Skeletal muscle cell (primary cell): Measurements from ENCODE around the gene MOB1B.
A peak's percentile ranks its signal among the peaks of the same experiment; 100 is the strongest.

Experiments
- DNase-seq: peaks from one replicate; pipeline ENCODE4 v3.0.0-alpha.2; 2010; ENCODE audit warnings: low read depth
- H3K4me3 ChIP-seq: 2 replicates; pipeline ENCODE4 v1.5.1; 2011; ENCODE audit warnings: low read depth, mild to moderate bottlenecking, control low read depth, low read length, moderate library complexity

MOB1B gene

DNA sequence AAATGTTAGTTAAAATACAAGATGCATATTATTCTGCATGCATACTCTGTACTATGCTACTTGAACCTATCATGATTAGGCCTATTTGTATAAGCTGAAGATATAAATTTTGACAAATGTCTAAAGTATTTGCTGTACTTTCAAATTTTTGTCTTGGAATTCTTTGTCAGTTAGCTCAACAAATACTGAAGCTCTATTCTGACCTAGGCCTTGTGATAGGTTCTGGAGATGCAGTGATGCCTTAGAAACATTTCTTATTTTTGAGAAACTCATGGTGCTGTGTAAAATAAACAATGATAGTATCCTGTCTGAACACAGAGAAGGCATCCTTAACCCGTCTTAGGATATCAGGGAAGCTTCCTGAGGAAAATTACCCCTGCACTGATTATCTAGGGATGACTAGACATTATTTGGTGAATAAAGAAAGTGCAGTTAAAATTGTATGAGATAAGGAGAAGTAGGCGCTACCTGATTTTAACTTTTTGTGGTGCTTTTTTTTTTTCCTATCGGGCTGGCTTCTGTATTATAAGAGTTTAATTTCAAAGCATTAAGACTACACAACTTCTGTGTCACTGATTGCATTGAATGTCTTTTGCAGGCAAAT lies 43.4 kb downstream of the MOB1B start:
- H3K4me3 ChIP-seq, result no peak overlapping the region
- no peak for DNase-seq

- DNase-seq, result no peak
- no peak overlapping the region for H3K4me3 ChIP-seq
These were observed 44.8 kb downstream of the MOB1B start for GRCh38 chr4:70946939-70947338.

DNA sequence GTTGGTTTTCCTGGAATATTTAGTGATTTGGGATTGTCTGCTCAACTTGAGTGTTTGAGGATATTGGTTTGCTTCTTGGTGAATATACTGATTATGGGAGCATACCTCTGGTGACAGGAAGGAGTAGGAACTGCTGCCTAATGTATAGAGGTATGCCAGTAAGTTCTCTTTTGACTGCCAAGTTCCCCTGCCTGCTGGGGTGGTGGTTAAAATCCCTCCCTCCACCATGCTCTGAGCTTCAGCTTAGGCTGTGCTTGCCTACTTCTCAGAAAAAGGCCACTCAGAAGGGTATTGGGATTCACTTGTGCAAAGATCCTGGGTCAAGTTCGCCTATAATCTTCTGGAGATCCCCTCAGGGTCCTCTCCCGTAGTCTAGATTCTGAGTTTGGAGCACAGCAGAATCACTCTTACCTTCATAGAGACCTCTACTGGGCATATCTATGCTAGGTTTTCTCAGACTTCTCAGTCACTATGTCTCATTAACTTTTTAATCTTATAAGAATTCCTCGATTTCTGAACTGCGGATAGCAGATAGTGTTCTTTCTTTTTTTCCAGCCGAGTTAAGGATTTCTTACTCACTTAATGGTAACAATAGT lies 46.6 kb downstream of the MOB1B start:
- DNase-seq, result no peak
- no peak overlapping the region for H3K4me3 ChIP-seq

DNA sequence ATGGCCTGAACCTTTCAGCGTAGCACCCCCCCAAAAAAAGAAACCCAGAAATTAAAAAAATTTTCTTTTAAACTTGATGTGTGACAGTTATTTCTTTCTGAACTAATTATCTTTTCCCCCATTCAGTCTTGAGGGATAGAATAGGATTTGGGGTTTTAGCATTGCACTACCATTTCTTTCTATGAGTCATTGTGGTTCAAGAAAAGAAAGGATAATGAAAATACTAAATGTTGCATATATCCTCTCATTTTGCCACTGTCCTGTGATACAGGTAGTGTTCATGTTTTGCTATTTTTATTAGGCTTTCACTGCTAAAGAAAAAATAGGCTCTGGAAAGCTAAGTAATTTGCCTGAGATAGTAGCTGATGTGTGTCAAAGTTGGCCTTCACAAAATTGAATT lies 51.9 kb downstream of the MOB1B start:
- no peak overlapping the region for H3K4me3 ChIP-seq
- no peak for DNase-seq

DNA sequence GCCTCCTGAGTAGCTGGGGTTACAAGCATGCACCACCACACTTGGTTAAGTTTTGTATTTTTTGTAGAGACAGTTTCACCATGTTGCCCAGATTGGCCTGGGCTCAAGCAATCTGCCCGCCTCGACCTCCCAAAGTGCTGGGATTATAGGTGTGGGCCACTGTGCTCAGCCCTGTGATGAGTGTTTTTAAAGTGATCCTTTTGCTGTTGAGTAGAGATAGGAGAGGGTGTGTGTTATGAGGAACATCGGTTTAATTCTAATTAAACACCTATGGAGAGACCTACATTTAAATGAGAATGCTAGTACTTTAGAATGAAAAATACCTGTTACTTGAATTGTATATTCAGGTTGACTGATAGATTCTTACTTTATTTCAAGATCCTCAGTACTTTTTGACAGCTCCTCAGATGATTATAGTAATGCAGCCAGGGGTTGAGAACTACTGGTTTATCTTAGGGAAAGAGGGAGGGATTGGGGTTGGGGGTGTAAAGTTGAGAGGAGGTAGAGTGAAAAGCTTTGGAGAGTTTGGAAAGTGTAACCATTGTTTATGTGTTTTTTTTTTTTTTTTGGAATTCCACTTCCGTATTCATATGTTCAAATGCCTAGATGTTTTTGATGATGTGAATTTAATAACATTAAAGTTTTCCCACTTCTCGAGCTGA lies 54.5 kb downstream of the MOB1B start:
- no peak overlapping the region for H3K4me3 ChIP-seq
- no peak for DNase-seq

DNA sequence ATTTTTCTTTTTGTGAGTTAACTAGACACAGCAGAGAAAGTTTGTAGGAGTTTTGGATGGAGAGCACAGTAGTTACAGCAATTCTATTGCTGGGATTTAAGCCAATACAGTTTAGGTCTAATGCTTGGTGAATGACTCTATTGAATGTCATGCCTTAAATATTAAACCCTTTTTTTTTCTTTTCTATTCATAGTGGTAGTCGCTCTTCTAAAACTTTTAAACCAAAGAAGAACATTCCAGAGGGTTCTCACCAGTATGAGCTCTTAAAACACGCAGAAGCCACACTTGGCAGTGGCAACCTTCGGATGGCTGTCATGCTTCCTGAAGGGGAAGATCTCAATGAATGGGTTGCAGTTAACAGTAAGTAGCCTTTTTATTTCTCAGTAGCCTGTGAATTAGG lies 56.5 kb downstream of the MOB1B start:
- H3K4me3 ChIP-seq, result no peak overlapping the region

GRCh38 chr4:70969076-70969475 lies 66.9 kb downstream of the MOB1B start:
- H3K4me3 ChIP-seq, result no peak overlapping the region
- no peak for DNase-seq

More for the DNA sequence above, 56.5 kb downstream of the MOB1B start:
- DNase-seq, result peak; percentile 25

- H3K4me3 ChIP-seq, result no peak overlapping the region
These were observed 74.1 kb downstream of the MOB1B start for GRCh38 chr4:70976252-70976651.

DNA sequence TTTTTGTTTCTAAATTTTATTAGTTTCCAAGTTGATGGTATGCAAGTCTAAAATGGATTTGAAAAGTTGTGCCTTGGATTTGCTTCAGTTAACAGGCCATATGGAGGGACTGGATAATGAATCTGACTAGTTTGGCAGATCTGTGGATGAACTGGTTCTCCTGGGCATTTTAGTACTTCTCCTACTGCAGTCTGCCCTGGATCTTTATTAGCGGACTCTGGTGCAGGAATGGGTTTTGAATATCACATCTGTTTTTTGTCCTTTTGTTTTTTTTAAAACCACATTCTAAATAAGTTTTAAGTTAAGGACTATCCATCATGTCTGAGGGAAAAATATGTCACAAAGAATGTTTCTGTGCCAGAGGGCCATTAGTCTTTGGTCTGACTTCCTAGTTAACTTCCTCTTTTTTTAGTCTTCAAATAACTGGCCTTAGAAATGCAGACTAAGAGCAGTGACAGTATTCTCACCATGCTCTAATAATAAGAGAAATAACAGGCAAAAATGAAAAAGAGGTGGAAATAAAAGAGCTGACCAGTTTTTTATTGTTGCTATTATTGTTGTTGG lies 77.4 kb downstream of the MOB1B start:
- H3K4me3 ChIP-seq, result no peak overlapping the region
- no peak for DNase-seq

More at GRCh38 chr4:70976252-70976651, 74.1 kb downstream of the MOB1B start:
- DNase-seq, result no peak

- no peak overlapping the region for H3K4me3 ChIP-seq
- no peak for DNase-seq
These were observed 78.0 kb downstream of the MOB1B start for GRCh38 chr4:70980196-70980595.

GRCh38 chr4:70984106-70984505 lies 81.9 kb downstream of the MOB1B start:
- H3K4me3 ChIP-seq, result no peak overlapping the region
- DNase-seq, result no peak

GRCh38 chr4:70984589-70984988 lies 82.4 kb downstream of the MOB1B start:
- H3K4me3 ChIP-seq, result no peak overlapping the region
- DNase-seq, result no peak

DNA sequence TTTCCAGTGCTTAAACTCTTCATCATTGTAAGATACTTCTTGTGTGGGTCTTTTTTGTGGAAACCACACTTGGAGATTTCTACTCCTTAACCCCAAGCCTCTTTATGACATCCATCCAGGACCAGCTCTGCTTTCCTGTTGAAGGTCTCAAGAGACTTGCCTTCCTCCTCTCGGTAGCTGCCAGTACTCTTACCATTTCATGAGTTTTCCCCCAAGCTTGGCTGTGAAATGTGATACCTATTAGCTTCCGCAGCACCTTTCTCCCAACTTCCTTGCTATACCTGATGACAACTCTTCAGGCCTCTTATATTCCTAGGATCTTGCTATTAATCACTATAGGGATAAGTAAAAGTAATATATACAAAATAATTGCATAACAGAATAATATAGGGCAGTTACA lies 89.4 kb downstream of the MOB1B start:
- no peak overlapping the region for H3K4me3 ChIP-seq
- DNase-seq, result no peak

- no peak for DNase-seq
These were observed 90.3 kb downstream of the MOB1B start for GRCh38 chr4:70992391-70992881.

DNA sequence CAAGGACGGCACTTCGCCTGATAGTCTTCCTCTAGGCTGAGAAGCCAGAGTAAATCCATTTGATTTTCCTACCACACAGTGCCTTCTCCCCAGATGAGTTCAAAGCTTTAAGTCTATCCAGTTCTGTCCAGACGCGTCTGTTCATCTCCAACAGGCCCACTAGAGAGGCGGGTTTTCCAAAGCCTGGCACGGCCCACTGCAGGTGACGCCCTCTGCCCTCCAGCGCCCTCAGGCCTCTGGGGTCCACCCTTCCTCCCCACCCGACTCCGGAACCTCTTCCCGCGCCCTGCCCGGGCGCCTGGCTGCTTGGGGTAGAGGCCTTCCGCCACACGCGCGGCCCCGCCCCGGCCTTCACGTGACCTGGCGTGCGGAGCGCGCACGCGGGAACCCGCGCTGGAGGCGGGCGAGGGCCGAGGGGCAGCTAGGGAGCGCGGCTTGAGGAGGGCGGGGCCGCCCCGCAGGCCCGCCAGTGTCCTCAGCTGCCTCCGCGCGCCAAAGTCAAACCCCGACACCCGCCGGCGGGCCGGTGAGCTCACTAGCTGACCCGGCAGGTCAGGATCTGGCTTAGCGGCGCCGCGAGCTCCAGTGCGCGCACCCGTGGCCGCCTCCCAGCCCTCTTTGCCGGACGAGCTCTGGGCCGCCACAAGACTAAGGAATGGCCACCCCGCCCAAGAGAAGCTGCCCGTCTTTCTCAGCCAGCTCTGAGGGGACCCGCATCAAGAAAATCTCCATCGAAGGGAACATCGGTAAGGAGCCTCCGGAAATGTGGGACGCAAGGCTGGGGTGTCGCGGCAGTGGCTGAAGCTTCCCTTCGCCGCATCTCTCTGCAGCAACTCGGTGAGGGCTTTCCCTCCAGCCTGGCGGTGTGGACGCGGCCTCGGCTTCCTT lies 91.3 kb downstream of the MOB1B start, which contains the start of gene DCK:
Gene DCK (plus strand): TSS at position 469 of the 888 bp plus-strand sequence. CDS start 187 bp downstream, at position 656.
- DNase-seq, result peak; percentile 73

More at GRCh38 chr4:70992391-70992881, 90.3 kb downstream of the MOB1B start:
- H3K4me3 ChIP-seq, result peak overlapping the region; percentile 91

GRCh38 chr4:70994069-70994366 lies 91.8 kb downstream of the MOB1B start:
- peak overlapping the region; percentile 91 for H3K4me3 ChIP-seq
- no peak for DNase-seq

More for the DNA sequence above, 91.3 kb downstream of the MOB1B start, which contains the start of gene DCK:
- H3K4me3 ChIP-seq, result peak within 1 kb of the TSS; percentile 91

DNA sequence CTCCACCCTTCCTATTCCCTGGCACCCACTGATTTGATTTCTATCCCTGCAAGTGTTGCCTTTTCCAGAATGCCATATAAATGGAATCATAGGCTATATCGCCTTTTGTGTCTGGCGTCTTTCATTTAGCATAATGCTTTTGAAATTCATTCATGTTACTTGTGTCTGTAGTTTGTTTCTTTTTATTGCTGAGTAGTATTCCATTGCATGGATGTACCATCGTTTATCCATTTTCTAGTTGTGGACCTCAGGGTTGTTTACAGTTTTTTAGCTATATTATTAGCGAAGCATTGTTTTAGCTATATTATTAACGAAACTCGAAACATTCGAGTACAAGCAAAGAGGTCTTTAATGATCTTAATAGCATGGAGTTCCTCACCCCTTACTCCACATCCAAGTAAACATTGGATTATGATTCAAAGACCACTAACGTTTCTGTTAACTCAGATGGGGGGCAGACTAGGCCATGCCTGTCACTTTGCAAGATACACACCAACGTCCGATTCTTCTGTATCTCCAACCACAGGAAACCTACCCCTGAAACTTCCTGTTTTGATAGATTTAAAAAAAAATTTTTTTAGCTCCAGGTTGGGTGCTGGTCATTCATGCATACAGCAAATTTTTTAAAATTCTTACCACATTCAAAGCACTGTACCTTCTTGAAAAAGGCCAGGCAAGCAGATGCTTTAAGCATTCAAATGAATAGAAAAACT lies 92.4 kb downstream of the MOB1B start:
- peak overlapping the region; percentile 91 for H3K4me3 ChIP-seq
- DNase-seq, result no peak

DNA sequence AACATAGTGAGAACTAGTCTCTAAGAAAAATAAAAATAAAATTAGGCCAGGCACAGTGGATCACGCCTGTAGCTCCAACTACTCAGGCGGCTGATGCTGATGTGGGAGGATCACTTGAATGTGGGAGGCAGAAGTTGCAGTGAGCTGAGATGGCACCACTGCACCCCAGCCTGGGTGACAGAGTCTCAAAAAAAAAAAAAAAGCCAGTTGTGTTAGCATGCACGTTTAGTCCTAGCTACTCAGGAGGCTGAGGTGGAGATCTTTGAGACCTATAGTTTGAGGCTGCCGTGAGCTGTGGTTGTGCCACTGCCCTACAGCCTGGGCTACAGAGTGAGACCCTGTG lies 93.8 kb downstream of the MOB1B start:
- no peak for DNase-seq
- no peak overlapping the region for H3K4me3 ChIP-seq

DNA sequence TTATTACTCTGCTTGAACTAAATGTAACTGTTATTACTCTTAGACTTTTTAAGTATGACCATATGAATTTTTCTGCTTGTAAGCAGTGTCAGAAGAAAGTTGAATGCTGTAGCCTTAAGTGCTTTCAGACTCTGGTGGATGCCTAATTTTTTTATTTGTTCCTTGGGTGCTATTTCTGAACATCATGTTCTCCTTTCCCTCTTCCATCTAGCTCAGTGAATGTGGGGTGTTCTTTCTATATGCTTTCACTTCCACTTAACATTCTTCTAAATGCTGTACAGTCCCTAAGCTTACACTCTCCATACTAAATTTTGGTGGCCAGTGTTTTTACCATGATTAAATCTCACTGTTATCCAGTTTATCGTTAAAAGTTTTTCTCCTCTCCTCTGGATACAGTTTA lies 94.9 kb downstream of the MOB1B start:
- H3K4me3 ChIP-seq, result no peak overlapping the region

More for the DNA sequence above, 94.9 kb downstream of the MOB1B start:
- no peak for DNase-seq
